C4-2B (cell line): Measurements from ENCODE around the gene JTB.

Source experiments
- ZFX ChIP-seq: fragments of 450-650 bp; IDR thresholded peaks from 2 replicates; pipeline ENCODE4 v1.6.1; 2017
- TF ChIP-seq, protein P1 (sequence below): fragments of 450-650 bp; conservative IDR thresholded peaks from 2 replicates; pipeline ENCODE4 v1.5.1; 2017; ENCODE audit warnings: mild to moderate bottlenecking

DNA sequence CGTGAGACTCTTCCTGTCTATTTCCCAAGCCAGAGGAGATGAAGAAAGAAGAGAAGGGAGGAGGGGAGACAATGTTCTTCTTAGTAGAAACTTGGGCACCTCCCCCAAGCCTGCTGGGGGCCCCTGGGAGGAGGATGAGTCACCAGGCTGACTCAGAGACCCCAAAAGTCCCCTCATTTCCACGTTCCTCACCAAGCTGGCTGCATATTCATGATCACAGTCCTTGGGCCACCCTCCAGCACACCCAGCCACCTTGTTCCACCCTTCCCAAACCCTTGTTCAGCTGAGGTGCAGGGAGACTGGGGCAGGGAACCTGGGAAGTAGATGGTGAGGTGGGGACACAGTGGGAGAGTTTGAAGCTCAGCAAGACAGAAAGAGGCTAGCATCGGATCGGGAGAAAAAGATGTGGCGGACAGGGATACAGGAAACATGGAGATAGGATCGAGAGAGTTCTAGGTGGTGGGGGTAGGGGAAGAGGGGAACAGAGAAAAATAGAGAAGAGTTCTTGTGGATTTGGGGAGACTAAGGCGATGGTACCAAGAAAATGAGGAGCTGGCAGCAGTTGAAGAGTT is 8.0 kb upstream of the JTB start:
- TF ChIP-seq, protein P1, sequence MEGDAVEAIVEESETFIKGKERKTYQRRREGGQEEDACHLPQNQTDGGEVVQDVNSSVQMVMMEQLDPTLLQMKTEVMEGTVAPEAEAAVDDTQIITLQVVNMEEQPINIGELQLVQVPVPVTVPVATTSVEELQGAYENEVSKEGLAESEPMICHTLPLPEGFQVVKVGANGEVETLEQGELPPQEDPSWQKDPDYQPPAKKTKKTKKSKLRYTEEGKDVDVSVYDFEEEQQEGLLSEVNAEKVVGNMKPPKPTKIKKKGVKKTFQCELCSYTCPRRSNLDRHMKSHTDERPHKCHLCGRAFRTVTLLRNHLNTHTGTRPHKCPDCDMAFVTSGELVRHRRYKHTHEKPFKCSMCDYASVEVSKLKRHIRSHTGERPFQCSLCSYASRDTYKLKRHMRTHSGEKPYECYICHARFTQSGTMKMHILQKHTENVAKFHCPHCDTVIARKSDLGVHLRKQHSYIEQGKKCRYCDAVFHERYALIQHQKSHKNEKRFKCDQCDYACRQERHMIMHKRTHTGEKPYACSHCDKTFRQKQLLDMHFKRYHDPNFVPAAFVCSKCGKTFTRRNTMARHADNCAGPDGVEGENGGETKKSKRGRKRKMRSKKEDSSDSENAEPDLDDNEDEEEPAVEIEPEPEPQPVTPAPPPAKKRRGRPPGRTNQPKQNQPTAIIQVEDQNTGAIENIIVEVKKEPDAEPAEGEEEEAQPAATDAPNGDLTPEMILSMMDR, result no peak
- no peak for TF ChIP-seq ZFX
